Uterus (tissue), 4 donors: ENCODE results near the gene SNX27. TPM values are rescaled to one million over a fixed set of nuclear protein-coding genes. Genes with fewer than 3 reads are reported as not detected.

Experiments used
- DNase-seq, 2 donors: peaks; one replicate each; pipeline ENCODE4 v3.0.0-alpha.2; 2019 to 2020
- H3K27ac ChIP-seq, 2 donors: fragments of 200-600 bp; sonication (generic); 1 replicate in 1 of 2; 2 replicates in 1 of 2; pipeline ENCODE4 v1.5.1; 2016 to 2018
- H3K27me3 ChIP-seq, 2 donors: fragments of 200-600 bp; sonication (generic); one replicate each; pipeline ENCODE4 v1.5.1; 2018 to 2019; ENCODE audit warnings: control low read depth in 1 of 2
- H3K36me3 ChIP-seq, 2 donors: fragments of 200-600 bp; sonication (generic); one replicate each; pipeline ENCODE4 v1.5.1; 2019; ENCODE audit warnings: control low read depth in 1 of 2
- H3K4me1 ChIP-seq, 2 donors: fragments of 200-600 bp; sonication (generic); one replicate each; pipeline ENCODE4 v1.5.1; 2018 to 2019; ENCODE audit warnings: control low read depth in 1 of 2
- H3K4me3 ChIP-seq, 2 donors: fragments of 200-600 bp; sonication (generic); 1 replicate in 1 of 2; 2 replicates in 1 of 2; pipeline ENCODE4 v1.5.1; 2018 to 2019; ENCODE audit warnings: mild to moderate bottlenecking in 1 of 2
- H3K9me3 ChIP-seq, 2 donors: fragments of 200-600 bp; sonication (generic); one replicate each; pipeline ENCODE4 v1.5.1; 2019; ENCODE audit warnings: control low read depth in 1 of 2
- CTCF ChIP-seq, 4 experiments: fragments of 200-600 bp in 2 of 4; fragments of 450-650 bp in 2 of 4; sonication (generic) in 2 of 4; IDR thresholded peaks; one replicate each; pipeline ENCODE4 v1.5.1; 2016 to 2019; ENCODE audit warnings: antibody characterized with exemption in 4 of 4, mild to moderate bottlenecking in 2 of 4, moderate library complexity in 1 of 4
- POLR2A ChIP-seq, 2 donors: fragments of 450-650 bp; IDR thresholded peaks; one replicate each; pipeline ENCODE4 v1.6.1; 2016; ENCODE audit warnings: antibody characterized with exemption in 2 of 2, mild to moderate bottlenecking in 1 of 2, moderate library complexity in 1 of 2
- intact Hi-C: fragments of 100-400 bp; cut with DNase I; formaldehyde crosslinking; loops from one replicate; pipeline ENCODE4 v1.15.1; 2023; ENCODE audit warnings: low total_unique reads
- total RNA-seq, 4 donors: library from RNA; depleted of rRNA in 3 of 4; stranded (reverse); fragments of >200 nt in 3 of 4; gene quantifications; one replicate each; pipeline versions ENCODE4 v1.1.0 to v1.2.4, GENCODE V29; 2014 to 2023
- donor health status: DM: yes; HTN: yes; CAD: no.

Gene SNX27
- total RNA-seq, 4 donors from 2014 or later, result 22.3 to 52.7 (median 42.4) TPM

GRCh38 chr1:151626740-151627334 is 15.0 kb downstream of the SNX27 start:
- H3K9me3 ChIP-seq, result no peaks in the 10 kb centered on the region
- H3K4me1 ChIP-seq, result no peaks in the 10 kb centered on the region
- intact Hi-C loops, result no loop called here
- H3K27ac ChIP-seq, result no peak overlapping the region
- H3K36me3 ChIP-seq, result no peaks in the 10 kb centered on the region
- no peak overlapping the region for H3K4me3 ChIP-seq
- no peaks in the 10 kb centered on the region for H3K27me3 ChIP-seq
- TF ChIP-seq POLR2A (IDR thresholded peaks at IDR 0.05) (no peak), CTCF (IDR thresholded peaks at IDR 0.05) (no peak)
- no peak for DNase-seq

GRCh38 chr1:151629278-151629677 is 17.4 kb downstream of the SNX27 start:
- intact Hi-C loops, result no loop called here
- Histone ChIP-seq H3K27me3 (no peaks in the 10 kb centered on the region), H3K27ac (no peak overlapping the region), H3K36me3 (no peaks in the 10 kb centered on the region), H3K4me1 (peaks cover 0 to 3% of the 10 kb centered on the region in 2 donors), H3K4me3 (no peak overlapping the region), H3K9me3 (no peaks in the 10 kb centered on the region)
- TF ChIP-seq CTCF (IDR thresholded peaks at IDR 0.05), result no peak
- TF ChIP-seq POLR2A (IDR thresholded peaks at IDR 0.05), result no peak
- DNase-seq, result no peak

- no peak overlapping the region for H3K4me3 ChIP-seq
- no peaks in the 10 kb centered on the region for H3K36me3 ChIP-seq
- DNase-seq, result no peak
- intact Hi-C loops, result no loop called here
- TF ChIP-seq POLR2A (IDR thresholded peaks at IDR 0.05) (no peak), CTCF (IDR thresholded peaks at IDR 0.05) (no peak)
- peaks cover 5 to 7% of the 10 kb centered on the region in 2 donors for H3K4me1 ChIP-seq
- no peak overlapping the region for H3K27ac ChIP-seq
- H3K9me3 ChIP-seq, result no peaks in the 10 kb centered on the region
- no peaks in the 10 kb centered on the region for H3K27me3 ChIP-seq
Measured at GRCh38 chr1:151635479-151636072, 23.7 kb downstream of the SNX27 start.

- no peak overlapping the region for H3K4me3 ChIP-seq
- no peaks in the 10 kb centered on the region for H3K36me3 ChIP-seq
- intact Hi-C loops, result no loop called here
- no peak for TF ChIP-seq POLR2A (IDR thresholded peaks at IDR 0.05)
- no peak for TF ChIP-seq CTCF (IDR thresholded peaks at IDR 0.05)
- peaks cover 5 to 7% of the 10 kb centered on the region in 2 donors for H3K4me1 ChIP-seq
- no peaks in the 10 kb centered on the region for H3K27me3 ChIP-seq
- DNase-seq, result no peak
- H3K9me3 ChIP-seq, result no peaks in the 10 kb centered on the region
- no peak overlapping the region for H3K27ac ChIP-seq
Measured at GRCh38 chr1:151638074-151638775, 26.4 kb downstream of the SNX27 start.

GRCh38 chr1:151638812-151639211 is 27.0 kb downstream of the SNX27 start:
- Histone ChIP-seq H3K36me3 (no peaks in the 10 kb centered on the region), H3K4me1 (peaks cover 5 to 7% of the 10 kb centered on the region in 2 donors), H3K4me3 (no peak overlapping the region), H3K9me3 (no peaks in the 10 kb centered on the region), H3K27ac (no peak overlapping the region), H3K27me3 (no peaks in the 10 kb centered on the region)
- DNase-seq, result no peak
- intact Hi-C loops, result no loop called here
- TF ChIP-seq POLR2A (IDR thresholded peaks at IDR 0.05) (no peak), CTCF (IDR thresholded peaks at IDR 0.05) (no peak)
